GM19099 (cell line): ENCODE measurements around the gene CARNS1.

Experiments
- POLR2A ChIP-seq: IDR thresholded peaks from 3 replicates; pipeline ENCODE4 v1.6.1; 2011; ENCODE audit warnings: low read depth; ENCODE audit not compliant: insufficient read length; ENCODE audit errors: extremely low read depth

The CARNS1 gene

GRCh38 chr11:67452141-67452952 lies 36.9 kb downstream of the CARNS1 start, which contains the start of gene GPR152:
GPR152 (minus strand) TSS chr11:67452729; CDS start chr11:67452724, 5 bp downstream.
- no peak for TF ChIP-seq POLR2A

DNA sequence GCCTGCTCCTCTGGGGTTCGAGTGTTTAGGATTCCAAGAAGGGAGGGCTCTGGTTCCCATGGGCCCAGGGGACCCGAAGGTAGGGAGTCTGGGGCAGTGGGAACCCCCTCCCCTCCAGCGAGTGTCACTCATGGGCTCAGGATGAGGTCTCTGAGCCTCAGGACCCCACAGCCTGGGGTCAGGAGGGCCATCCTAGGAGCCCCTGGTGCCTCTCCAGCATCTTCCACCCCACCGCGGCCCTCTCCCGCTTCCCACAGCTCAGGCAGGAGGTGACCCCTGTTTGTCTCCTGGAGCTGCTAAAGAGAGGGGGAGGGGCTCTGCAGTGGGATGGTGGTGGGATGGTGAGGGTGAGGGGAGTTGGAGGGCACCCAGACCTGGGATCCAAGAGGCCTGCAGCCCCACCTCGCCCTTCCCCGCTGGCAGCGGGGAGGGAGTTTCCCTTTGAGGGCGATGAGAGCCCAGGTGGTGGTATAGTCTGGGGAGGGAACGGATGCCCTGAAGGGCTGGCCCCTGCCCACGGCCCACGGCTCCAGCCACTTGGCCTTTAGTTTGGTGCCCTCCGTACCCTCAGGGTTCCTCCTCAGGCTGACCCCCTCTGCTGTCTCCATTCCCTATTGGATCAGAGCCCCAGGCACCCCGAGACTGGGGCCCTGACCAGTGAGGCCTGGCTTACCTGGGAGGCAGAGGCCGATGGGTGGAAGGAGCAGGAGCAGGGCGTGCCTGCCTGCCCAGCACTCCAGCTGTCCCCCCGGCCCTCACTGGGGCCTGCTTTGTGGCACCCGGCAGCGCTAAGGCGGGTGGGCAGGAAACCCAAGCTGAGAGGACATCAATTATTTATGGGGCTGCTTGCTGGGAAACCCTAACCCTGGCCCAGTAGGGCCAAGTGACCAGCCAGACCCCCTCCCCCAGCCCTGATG lies 38.6 kb downstream of the CARNS1 start:
- TF ChIP-seq POLR2A: no peak

GRCh38 chr11:67455054-67455453 lies 39.6 kb downstream of the CARNS1 start, which contains the start of gene CABP4:
CABP4 (plus strand) TSS chr11:67455354; CDS start chr11:67455424, 70 bp downstream.
- no peak for TF ChIP-seq POLR2A

DNA sequence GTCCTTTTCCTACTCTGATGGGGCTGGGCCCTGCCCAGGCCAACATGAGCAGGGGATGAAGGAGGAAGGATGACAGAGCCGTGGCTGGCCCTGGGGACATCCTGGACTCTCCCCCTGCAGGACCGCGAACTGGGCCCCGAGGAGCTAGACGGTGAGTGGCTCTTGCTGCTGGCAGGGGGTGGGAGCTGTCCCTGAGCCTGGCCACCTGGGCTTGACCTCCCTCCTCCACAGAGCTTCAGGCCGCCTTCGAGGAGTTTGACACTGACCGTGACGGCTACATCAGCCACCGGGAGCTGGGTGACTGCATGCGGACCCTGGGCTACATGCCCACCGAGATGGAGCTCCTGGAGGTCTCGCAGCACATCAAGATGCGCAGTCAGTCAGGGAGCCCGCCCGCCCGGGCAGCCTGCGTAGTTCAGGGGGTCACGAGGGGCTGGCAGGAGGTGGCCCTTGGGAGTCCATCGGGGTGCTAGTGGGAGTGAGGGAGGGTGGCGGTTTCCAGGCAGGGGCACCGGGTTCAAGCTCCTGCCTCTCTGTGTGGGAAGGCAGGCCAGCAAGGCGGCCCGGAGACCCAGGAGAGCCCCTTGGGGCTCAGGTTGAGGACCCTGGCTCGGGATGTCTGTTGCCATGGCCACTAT lies 40.7 kb downstream of the CARNS1 start:
- no peak for TF ChIP-seq POLR2A

DNA sequence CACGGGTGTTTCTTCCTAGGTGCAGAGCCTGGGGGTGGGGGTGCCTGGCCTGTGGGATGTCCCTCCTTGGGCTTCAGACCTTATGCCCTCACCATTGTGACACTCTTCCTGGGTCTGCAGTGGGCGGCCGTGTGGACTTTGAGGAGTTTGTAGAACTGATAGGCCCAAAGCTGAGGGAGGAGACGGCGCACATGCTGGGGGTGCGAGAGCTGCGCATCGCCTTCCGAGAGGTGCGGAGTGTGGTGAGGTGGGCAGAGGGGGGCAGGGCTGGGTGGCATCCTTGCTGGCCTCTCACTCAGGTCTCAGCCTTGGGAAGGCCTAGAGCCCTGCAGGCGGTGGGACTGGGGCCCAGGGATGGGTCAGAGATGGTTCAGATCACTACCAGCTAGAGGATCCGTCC lies 42.0 kb downstream of the CARNS1 start:
- TF ChIP-seq POLR2A: no peak

DNA sequence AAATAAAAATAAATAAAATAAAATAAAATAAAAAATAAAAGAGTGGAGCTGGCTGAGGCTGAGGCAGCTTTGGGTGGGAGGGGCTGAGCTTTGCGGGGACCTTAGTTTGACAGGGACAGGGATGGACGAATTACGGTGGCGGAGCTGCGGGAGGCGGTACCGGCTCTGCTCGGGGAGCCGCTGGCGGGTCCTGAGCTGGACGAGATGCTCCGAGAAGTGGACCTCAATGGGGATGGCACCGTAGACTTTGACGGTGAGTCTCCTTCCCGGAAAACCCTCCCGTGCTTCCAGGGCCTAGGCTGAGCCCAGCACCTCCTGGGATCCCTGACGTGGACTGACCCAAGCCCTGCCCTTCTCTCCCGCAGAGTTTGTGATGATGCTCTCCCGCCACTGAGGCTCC lies 42.8 kb downstream of the CARNS1 start:
- TF ChIP-seq POLR2A: no peak

DNA sequence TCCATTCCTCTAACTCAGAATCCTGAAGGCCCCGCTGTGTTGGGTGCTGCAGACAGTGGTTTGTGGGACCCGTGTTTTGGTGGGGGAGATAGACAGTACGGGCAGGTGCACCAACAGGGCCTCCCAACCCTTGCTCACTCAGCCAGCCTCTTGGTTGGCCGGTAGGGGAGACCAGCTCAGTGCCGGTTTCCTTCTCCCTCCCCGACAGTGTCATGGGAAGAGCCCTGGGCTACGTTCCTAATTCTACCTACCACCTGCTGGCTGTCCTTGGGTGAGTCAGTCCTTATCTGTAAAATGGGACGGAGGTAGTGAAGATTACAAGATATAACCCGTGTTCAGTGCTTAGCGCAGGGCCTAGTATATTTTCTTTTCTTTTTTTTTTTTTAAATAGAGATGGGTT lies 47.7 kb downstream of the CARNS1 start:
- TF ChIP-seq POLR2A: no peak

DNA sequence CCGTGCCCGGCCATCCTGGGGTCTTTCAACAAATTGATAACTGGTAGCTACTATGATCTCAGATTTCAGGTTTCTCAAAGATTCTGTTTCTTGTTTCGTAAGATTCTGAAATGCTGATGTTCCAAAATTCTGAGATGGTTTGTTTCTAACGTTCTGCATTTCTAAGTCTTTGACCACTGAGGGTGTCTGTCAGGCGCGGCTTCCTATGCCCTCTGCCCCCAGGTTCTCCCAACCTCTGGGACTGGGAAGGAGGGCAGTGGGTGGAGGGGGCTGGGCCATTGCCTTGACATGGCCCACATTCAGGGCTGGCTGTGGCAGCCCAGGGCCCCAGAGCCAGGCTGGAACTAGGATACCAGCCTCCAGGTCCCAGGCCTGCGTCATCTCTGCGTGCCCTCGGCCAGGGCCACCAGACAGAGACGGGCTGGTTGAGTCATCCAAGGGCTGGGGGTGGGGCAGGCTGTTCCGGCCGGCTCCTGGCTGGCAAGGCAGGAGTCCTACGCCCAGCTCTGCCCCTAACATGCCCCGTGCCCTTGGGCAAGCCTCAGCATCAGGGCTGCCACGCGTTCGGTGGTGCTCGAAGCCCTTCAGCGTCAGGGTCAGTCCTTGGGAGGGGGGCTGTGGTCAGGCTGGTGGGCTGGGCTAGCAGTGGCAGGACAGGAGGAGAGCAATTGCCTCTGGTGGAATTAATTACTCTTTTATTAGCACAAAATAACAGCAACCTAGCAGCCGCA lies 48.4 kb downstream of the CARNS1 start:
- no peak for TF ChIP-seq POLR2A

- peak; percentile 83 for TF ChIP-seq POLR2A
Measured at GRCh38 chr11:67464411-67465188, 49.1 kb downstream of the CARNS1 start.

DNA sequence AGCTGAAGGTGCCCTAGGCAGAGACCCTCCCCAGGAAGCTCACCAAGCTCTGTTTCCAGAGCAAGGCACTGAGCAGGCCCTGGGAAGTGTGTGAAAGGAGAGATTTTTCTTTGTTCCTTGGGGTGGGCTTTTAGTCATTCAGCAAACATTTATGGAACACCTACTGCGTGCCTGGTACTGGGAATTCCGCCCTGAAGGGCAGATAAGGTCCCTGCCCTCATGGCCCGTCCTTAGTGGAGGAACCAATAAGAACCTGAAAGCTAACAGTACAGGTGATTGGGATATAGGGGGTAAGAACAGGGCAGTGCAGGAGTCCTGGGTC lies 49.7 kb downstream of the CARNS1 start:
- TF ChIP-seq POLR2A: no peak

- TF ChIP-seq POLR2A: no peak
Measured at GRCh38 chr11:67466367-67466766, 50.9 kb downstream of the CARNS1 start.

DNA sequence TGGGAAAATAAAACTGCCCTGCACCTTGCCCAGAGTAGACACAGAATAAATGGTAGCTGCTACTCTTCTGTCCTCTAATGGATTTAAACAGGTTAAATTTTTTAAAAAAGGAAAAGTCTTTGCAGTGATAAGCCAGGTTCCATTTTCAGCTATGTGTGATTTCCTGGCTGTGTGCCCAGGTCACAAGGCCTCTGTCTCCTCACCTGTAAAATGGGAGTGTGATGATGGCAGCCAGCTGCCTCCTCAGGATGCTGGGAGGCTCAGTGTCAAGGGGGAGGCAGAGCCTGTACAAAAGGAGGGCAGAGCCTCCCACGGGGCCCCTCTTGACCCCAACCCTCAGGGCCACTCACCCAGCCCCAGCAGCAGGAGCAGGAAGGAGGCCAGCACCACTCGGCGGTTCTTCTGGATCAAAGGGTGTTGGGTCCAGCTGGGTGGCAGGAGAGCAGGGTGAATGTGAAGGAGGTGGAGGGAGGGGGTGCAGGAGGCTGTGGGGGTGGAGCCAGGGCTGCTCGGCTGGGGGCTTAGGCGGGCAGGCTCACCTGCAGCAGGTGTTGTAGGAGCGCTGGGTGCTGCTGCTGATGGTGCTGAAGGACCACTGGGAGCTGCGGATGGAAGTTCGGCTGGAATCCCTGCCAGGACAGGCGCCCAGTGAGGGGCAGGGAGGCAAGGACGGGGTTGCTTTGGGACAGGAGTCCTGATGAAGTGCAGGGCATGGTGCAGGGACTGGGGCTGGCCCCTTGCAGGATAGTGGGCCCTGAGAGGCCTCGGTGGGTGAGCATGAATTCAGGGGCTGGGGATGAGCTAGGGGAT lies 51.7 kb downstream of the CARNS1 start:
- TF ChIP-seq POLR2A: no peak

DNA sequence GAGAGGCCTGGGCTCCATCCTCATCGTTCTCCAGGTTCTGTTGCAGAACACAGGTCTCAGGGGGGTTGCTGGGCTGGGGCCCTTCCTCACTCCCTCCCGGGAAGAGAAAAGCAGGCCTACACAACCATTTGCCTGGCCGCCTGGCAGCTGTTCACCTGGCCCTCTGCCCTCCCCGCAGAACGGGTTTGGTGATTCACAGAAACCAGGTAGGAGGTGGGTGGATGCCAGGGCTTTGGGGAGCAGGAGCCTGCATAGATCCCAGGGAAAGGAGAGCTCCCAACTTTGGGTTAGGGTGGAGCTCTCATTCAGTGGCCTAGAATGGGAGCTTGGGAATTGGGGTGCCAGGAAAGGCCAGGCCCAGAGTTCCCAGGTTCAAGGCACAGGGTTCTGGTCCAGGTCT lies 52.6 kb downstream of the CARNS1 start:
- no peak for TF ChIP-seq POLR2A
